ENCODE data around the gene SPOCK3.

GRCh38 chr4:166823126-166823525 lies 411.2 kb downstream of the SPOCK3 start:
- no peak for TF ChIP-seq ZNF512 (CRISPR knock-in tag; IDR thresholded peaks at IDR 0.05; ENCODE audit: borderline replicate concordance)
- no peak for TF ChIP-seq NFYB (CRISPR knock-in tag; conservative IDR thresholded peaks at IDR 0.05; ENCODE audit: low read depth)

All from WTC11 (cell line).